Stimulated activated CD8-positive, alpha-beta memory T cell treated with anti-CD3 and anti-CD28 coated beads, Interleukin-15, amount 100 ng/mL, for 48 hours (primary cell): ENCODE results near the gene BABAM2.

ENCODE experiments used
- DNase-seq, 2 donors: peaks; one replicate each; pipeline ENCODE4 v3.0.0-alpha.2; 2020; ENCODE audit warnings: low read depth in 2 of 2

The BABAM2 gene

DNA sequence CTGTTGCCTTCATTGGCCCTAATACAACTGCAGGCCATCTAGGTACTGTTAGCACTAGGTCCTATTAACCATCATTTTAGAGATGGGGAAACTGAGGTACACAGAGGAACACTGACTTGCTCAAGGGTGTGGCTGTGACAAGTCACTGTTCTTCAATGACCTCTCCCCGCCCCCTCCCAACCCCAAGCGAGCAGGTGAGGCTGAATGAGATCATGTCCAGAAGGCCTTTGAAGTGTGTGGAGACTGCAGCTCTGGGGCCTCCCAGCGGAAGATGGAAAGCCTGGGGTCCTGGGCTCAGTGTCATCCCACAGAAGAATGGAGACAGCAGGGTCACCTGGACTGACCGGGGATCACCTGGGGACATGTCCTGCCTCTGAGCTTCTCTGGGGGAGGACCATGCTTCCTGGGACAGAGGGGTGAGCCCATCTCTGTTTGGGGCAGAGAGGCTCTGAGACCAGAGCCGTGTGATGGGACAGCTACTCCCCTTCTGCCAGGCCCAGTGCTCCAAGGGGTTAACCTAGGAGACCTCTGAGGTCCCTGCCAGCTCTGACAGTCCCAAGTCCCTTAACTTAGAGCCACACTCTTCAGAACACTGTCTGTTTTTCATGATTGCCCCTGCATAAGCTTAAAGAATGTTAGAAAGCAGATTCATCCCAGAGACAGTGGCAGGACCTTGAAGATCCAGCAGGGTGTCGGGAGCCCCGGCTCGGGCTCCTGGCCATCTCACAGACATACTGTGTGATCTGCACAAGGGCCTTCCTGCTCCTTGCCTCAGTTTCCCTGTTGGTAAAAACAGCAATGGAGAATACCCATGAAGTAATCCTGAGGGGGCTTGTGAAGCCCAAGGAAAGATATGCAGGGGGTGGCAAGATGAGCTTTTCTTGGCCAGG, 485.5 kb downstream of the BABAM2 start:
- no peak for DNase-seq

DNA sequence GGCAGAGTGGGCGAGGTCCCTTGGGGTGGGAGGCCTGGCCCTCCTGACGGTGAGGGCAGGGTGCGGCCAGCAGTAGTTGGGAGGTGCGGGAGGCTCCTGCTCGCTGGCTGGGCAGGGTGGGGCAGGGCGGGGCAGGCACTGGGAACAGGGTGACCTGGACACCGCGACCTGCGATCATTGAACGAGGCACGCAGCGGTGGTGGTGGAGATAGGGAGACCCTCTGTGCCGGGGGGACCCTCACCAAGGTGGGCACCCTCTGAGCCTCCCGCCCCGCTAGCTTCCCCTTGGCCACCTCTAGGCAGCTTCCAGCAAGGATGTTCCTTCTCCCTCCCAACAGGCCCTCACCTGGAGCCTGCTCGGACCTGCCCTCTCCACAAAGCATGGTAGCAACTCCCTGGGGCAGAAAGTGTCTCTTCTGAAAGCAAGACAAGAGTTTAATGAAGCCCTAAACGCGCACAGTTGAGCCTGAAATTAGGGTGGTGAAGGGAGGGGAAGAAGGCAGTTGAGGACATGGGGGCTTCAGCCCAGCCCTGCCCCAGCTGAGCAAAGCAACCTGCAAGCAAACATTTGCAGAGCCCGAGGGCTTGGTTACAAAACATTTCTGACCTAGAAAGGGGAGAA, 486.8 kb downstream of the BABAM2 start:
- no peak for DNase-seq

DNA sequence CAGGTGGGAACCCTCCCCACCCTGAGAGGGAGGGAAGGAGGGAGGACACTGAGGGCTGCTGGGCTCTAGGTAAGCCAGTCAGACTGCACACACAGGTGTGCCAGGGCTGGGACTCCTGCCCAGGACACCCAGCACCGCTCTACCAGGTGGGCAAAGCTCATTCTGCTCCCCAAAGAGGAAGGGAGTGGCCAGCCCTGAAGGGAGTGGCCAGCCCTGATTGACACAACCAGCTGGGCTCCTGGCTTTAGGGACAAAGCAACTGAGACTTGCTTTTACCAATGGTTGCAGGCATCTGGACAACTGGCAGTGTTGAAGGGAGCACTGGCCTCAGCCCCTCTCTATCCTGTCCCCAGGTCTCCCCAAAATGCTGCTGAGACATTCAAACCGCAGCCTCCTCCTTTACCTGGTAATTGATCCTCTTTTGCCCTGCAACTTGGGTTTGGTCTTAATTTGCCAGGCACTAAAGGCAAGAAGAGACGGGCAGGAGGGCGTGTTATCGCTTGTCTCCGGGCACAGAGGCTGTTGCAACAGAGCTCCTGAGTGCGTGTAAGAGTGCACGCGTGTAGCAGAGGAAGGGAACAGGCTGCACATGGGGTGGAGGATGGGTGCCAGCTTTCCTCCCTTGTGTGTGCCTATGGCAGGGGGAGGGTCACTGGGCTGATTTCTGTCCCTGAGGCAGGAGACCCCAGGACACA, 487.6 kb downstream of the BABAM2 start:
- no peak for DNase-seq

DNA sequence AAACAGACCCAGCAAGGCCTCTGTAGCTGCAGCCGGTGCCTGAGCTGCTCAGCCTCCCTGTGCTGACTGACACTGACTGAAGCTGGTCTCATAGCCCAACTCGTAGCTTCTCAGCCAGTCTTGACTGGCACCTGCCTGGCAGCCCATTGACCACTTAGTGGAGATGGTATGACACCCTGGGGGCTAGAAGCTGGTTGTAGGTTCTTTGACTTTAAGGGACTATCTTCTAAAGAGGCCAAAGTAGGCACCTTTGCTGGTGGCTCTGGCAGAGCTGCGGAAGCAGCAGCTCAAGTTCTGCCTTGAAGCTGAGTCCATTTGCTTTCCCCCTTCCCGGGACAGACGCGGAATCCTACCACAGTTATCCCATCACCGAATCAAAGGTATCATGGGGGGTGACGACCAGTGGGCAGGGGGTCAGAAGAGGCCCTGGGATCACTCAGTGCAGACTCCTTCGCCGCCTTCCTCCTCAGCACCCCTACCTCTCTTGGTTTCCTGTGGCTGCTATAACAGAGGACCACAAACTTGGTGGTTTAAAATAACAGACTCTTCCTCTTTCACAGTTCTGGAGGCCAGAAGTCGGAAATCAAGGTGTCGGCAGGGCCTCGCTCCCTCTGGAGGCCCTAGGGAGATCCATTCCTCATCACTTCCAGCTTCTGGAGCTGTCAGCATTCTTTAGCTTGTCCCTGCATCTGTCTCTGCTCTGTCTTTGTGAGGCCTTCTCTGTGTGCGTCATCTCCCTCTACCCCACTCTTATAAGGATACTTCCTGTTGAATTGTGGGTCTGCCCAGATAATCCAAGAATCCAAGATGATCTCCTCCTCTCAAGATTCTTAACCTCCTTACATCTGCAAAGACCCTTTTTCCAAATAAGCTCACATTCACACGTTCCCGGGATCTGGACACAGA, 488.4 kb downstream of the BABAM2 start:
- DNase-seq, result no peak

DNA sequence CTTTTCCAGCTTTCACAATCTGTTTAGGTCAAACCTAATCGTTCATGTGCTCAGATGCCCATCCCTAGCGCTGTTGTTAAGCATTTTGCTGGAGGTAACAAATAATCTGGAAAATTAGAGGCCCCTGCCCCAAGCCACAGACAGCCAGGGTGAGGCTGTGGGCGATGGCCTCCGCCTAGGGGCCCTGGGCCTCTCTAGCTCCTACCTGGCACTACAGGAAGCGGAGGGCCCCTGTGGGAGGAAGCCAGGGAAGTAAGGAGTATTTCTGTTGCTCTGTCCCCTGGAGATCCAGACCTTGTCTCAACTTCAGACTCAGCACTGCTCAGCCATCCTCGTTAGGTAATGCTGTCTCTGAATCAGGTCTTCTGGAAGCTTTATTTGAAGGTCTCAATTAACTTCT, 489.7 kb downstream of the BABAM2 start:
- no peak for DNase-seq

DNA sequence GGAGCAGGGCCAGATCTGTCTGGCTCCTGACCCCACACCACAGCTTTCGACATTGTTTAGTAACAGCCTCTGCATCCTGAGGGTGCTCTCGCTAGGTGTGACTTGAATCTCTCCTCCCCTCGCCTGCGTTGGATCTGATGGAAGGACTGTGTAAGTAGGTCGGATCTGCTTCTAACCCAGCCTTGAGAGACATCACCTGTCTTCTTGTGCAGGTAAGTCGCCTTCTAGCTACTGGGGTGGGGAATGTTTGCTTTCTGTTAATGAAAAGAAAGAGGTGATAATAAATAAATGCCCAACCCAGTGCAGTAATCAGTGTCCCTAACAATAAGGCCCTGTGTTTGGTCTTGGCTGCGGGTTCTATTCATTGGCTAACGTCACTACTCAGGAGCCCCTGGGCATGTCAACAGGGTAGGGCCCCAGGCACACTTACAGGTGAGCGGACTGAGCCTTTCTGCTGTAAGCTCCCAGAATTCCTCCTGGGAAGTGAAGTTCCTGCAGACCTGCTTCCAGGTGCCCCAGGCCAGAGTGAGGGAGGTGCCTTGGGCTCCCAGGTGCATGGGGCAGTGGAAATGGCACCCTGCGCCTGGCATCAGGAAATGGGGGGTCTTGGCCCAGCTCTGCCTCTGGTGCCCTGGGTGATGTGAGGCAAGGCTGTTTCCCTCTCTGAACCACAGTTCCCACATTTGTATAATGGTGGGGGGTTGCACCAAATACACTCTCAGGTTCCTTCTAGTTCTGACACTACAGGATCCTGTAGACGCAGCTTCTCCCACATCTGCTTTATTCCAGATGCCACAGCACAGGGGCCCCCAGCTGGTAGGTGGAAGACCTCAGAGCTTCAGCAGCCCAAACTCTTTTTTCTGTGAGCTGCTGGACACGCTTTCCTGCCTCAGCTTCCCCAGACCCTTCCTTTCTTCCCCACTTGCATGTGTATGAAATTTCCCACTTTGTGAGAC, 491.0 kb downstream of the BABAM2 start:
- no peak for DNase-seq

DNA sequence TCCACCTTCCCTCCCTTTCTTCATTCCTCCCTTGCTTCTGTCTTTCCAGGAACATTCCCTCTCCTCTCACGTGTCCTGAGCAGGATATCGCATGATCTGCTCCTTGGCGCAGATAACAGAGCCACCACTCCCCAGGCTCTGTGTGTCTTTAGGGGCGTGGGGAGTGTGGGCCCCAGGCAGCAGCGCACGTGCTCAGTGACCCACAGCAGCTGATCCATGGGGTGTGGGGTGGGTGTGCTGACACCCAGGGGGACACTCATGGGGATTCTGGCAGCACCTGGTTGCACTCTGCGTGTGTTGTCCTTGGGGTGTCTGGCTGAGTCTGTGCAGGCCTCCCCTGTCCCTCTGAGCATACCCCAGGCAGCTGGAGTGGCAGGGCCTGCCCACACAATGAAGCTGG, 492.2 kb downstream of the BABAM2 start:
- DNase-seq, result no peak

DNA sequence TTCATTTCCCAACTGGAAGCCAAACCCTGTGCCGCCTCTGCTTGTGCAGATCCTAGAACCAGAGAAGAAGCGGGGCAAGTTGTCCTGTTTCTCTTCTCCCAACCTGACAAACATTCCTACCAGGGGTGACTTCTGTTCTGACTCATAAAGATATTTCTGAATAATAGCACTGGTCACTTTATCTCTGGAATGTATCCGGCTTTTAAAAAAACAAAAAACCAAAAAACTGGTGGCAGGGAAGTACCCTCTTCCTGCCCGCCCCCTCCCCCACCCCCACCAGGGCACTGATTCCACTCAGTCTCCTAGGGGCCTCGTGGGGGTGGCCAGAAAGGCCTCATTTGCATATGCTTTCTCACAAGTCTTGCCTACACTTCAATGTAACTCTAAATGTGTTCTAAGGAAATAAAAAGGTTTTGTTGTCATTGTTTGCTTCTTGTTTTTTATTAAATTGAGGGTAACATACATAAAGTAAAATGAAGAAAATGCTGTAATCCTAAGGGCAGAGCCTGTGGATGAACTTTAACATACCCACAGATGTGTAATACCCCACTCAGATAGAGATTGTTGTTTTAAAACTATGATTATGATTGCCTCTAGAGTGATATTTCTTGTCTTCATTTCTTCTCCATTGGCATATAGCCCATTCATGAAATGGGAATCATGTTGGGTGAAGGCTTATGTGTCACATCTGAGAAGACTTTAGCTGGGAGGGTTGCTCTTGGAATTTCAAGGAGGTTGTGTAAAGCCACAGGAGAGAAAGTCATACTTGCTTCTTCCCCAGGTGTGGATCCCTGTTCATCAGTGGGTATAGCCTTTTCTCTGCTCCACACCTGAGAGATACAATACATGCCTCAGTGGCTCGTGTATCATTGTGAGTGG, 496.8 kb downstream of the BABAM2 start:
- DNase-seq, result no peak
